Heart left ventricle (tissue), 16 donors: Measurements from ENCODE around the gene RRP8. TPM values are rescaled to one million over a fixed set of nuclear protein-coding genes. Genes with fewer than 3 reads are reported as not detected.

Source experiments
- ATAC-seq, 4 donors: fragments of 200-7000 bp; cut with Tn5 transposase; one replicate each; pipeline ENCODE4 v1.9.1; 2020 to 2022; ENCODE audit warnings: moderate library complexity in 4 of 4, mild to moderate bottlenecking in 3 of 4, moderate number of reproducible peaks in 1 of 4
- DNase-seq, 5 donors: peaks; one replicate each; pipeline ENCODE4 v3.0.0-alpha.2; 2020
- H3K27ac ChIP-seq, 12 donors: fragments of 200-600 bp; sonication (generic) in 4 of 12; one replicate each; pipeline versions ENCODE4 v1.5.0 to v1.8.0; 2016 to 2022; ENCODE audit warnings: mild to moderate bottlenecking in 2 of 12
- H3K27me3 ChIP-seq, 9 donors: fragments of 200-600 bp; sonication (generic) in 2 of 9; one replicate each; pipeline versions ENCODE4 v1.5.1 to v1.8.0; 2016 to 2022; ENCODE audit warnings: mild to moderate bottlenecking in 3 of 9
- H3K36me3 ChIP-seq, 9 donors: fragments of 200-600 bp; sonication (generic) in 2 of 9; one replicate each; pipeline versions ENCODE4 v1.5.0 to v1.8.0; 2018 to 2022; ENCODE audit warnings: mild to moderate bottlenecking in 2 of 9
- H3K4me1 ChIP-seq, 12 donors: fragments of 200-600 bp; sonication (generic) in 4 of 12; one replicate each; pipeline versions ENCODE4 v1.5.0 to v1.8.0; 2016 to 2022; ENCODE audit warnings: mild to moderate bottlenecking in 3 of 12
- H3K4me3 ChIP-seq, 12 donors: fragments of 200-600 bp; sonication (generic) in 4 of 12; one replicate each; pipeline versions ENCODE4 v1.5.0 to v1.8.0; 2017 to 2022; ENCODE audit warnings: mild to moderate bottlenecking in 9 of 12, moderate library complexity in 4 of 12
- H3K9me3 ChIP-seq, 12 donors: fragments of 200-600 bp; sonication (generic) in 4 of 12; one replicate each; pipeline versions ENCODE4 v1.5.0 to v1.8.0; 2016 to 2022; ENCODE audit warnings: mild to moderate bottlenecking in 1 of 12
- POLR2A ChIP-seq, 2 donors: fragments of 450-650 bp; IDR thresholded peaks; one replicate each; pipeline ENCODE4 v1.6.1; 2017; ENCODE audit warnings: antibody characterized with exemption in 2 of 2, mild to moderate bottlenecking in 2 of 2, moderate library complexity in 2 of 2
- WGBS, 4 donors: extraction: QIAGEN DNeasy Blood & Tissue Kit in 2 of 4; methylation state at CpG; one replicate each; pipeline versions ENCODE4 v1.1.5 to v1.1.7; 2013 to 2018; 5-methylcytosine and 5-hydroxymethylcytosine counted together
- intact Hi-C, 10 donors: fragments of 100-400 bp; cut with DNase I; formaldehyde crosslinking; loops; one replicate each; pipeline versions ENCODE4 v1.11.1 to v1.14.2; 2022
- polyA plus RNA-seq, 2 donors: library from polyadenylated mRNA; stranded (reverse); fragments of 200-250 nt; gene quantifications; one replicate each; pipeline ENCODE4 v1.2.3, GENCODE V29; 2013
- total RNA-seq, 9 donors: library from RNA; depleted of rRNA in 2 of 9; stranded (reverse); fragments of >200 nt in 2 of 9; fragmentation: NEBNext Ultra II Directional in 3 of 9; extraction: Animal tissue kit (Norgen Biotek cat#: 25700) in 3 of 9; gene quantifications; one replicate each; pipeline versions ENCODE4 v1.1.0 to v1.2.4, GENCODE V29; 2016 to 2023
- TF ChIP-seq, protein P1 (sequence below), 12 donors: fragments of 200-600 bp; sonication (generic) in 4 of 12; IDR thresholded peaks; one replicate each; pipeline versions ENCODE4 v1.5.0 to v1.8.0; 2018 to 2022; ENCODE audit warnings: antibody characterized with exemption in 12 of 12, mild to moderate bottlenecking in 5 of 12
- donor health status: ischemic (EF 13 %, LVEDD 7.1; RV severe dilation, severe dysfunction).
- donor health status: healthy with polysubstance abuse.
- donor health status: DM: no; HTN: yes; CAD: no.
- donor health status: DM: no; HTN: no; CAD: no.
- donor health status: ischemic (EF 25% LVEDD 6.9; RV normal size, moderate dysfunction).
- donor health status: ischemic (EF 25% LVEDD 5.7; RV mildly dilated, moderate dysfunction).
- donor health status: healthy.
- donor health status: DM: yes; HTN: yes; CAD: no.
- donor health status: ischemic (EF 35%, LVEDD 5.7; RV mildly dilated, moderate dysfunction).
- donor health status: nonischemic (EF 11% LVEDD 7.7; RV severe dilation, severe dysfunction).
- donor health status: DM: yes; HTN: yes; CAD: no.
- donor health status: PGD.
- donor health status: ischemic (EF 29% LVEDD 5.4; RV normal size, mild dysfunction).
- donor health status: nonischemic (EF 23%, LVEDD 6.1; RV moderate dilation, normal function).

RRP8 gene
- total and polyA plus RNA-seq, 11 donors, result 11.2 to 23.5 (median 17.4) TPM

DNA sequence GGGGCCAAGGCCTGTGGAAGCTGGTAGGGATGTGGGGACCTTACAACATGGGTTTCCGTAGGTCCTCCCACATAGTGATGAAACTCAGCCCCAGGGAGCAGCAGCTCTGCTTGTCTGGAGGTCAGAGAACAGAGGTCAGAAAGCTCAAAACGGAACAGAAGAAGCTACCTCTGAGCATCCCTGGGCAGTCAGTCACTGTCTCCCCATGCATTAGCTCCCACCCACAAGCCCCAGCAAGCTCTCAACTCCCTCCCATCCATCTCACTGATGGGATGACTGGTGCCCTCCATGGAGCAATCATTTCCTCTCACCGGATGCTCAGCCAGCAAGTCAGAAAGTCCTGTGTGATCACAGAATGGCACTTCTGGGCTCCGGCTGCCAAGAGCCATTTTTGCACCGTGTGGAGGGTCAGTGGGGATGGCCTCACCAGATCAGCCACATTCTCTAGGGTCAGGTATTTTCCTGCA lies 13.9 kb upstream of the RRP8 start:
- H3K27ac ChIP-seq, result peak overlapping the region in 2 of 12 donors; percentile 83 to 94
- intact Hi-C loops, result loop anchor here in 1 of 10 donors (5.0 kb wide), 1 partner anchor 65 kb away; the partner anchor contains the start of gene MRPL17
- WGBS, 4 donors, result 86 to 100% (median 89%) methylated on average over 2 to 5 of the region's 5 CpGs
- no peak for ATAC-seq
- H3K9me3 ChIP-seq, result no peaks in the 10 kb centered on the region
- H3K4me3 ChIP-seq, result peak overlapping the region in 5 of 12 donors; percentile 67 to 80 (median 75)
- H3K4me1 ChIP-seq, result peaks cover 0 to 63% (median 28%) of the 10 kb centered on the region in 12 donors
- H3K27me3 ChIP-seq, result no peaks in the 10 kb centered on the region
- peaks cover 0 to 42% (median 29%) of the 10 kb centered on the region in 9 donors for H3K36me3 ChIP-seq
- DNase-seq, result no peak
- TF ChIP-seq, protein P1, sequence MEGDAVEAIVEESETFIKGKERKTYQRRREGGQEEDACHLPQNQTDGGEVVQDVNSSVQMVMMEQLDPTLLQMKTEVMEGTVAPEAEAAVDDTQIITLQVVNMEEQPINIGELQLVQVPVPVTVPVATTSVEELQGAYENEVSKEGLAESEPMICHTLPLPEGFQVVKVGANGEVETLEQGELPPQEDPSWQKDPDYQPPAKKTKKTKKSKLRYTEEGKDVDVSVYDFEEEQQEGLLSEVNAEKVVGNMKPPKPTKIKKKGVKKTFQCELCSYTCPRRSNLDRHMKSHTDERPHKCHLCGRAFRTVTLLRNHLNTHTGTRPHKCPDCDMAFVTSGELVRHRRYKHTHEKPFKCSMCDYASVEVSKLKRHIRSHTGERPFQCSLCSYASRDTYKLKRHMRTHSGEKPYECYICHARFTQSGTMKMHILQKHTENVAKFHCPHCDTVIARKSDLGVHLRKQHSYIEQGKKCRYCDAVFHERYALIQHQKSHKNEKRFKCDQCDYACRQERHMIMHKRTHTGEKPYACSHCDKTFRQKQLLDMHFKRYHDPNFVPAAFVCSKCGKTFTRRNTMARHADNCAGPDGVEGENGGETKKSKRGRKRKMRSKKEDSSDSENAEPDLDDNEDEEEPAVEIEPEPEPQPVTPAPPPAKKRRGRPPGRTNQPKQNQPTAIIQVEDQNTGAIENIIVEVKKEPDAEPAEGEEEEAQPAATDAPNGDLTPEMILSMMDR (IDR thresholded peaks at IDR 0.05), result no peak
- no peak for TF ChIP-seq POLR2A (IDR thresholded peaks at IDR 0.05)

DNA sequence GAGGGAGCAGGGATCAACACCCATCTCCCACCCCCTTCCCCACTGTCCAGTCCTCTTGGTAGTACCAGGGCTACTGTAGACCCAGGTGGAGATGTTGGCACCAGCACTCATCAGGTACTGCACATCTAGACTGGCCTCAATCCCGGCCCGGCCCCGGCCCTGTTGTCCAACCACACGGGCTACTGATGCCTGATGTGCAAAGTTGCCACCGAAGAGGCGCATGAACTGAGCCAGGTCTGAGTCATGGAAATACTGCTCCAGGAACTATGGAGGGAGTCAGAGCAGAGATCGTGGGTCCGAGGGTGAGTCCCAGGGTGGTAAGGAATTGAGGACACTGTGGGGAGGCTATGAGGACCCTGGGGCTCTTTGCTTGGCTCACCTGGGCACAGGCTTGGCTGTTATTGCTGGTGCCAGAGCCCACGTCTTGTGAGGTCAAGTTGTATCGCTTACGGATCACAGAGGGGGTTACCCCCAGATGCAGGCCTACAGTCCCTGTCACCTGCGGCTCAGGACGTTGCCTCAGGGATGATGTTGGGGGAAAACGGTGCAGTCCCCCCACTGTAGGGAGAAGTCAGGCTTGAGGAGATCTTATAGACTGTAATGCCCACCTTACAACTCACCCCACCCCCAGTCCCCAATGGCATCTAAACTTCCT lies 13.3 kb upstream of the RRP8 start:
- H3K27me3 ChIP-seq, result no peaks in the 10 kb centered on the region
- no peak overlapping the region for H3K4me3 ChIP-seq
- H3K9me3 ChIP-seq, result no peaks in the 10 kb centered on the region
- intact Hi-C loops, result loop anchor here in 1 of 10 donors (5.0 kb wide), 1 partner anchor 66 kb away; the partner anchor contains the start of gene MRPL17
- 88 to 96% (median 92%) methylated on average over 14 of the region's 14 CpGs for WGBS, 4 donors
- DNase-seq (no peak), ATAC-seq (no peak)
- peak overlapping the region in 1 of 12 donors; percentile 83 for H3K27ac ChIP-seq
- H3K4me1 ChIP-seq, result peaks cover 0 to 64% (median 28%) of the 10 kb centered on the region in 12 donors
- peaks cover 0 to 42% (median 29%) of the 10 kb centered on the region in 9 donors for H3K36me3 ChIP-seq
- no peak for TF ChIP-seq POLR2A (IDR thresholded peaks at IDR 0.05)
- TF ChIP-seq, protein P1 (IDR thresholded peaks at IDR 0.05), result no peak

DNA sequence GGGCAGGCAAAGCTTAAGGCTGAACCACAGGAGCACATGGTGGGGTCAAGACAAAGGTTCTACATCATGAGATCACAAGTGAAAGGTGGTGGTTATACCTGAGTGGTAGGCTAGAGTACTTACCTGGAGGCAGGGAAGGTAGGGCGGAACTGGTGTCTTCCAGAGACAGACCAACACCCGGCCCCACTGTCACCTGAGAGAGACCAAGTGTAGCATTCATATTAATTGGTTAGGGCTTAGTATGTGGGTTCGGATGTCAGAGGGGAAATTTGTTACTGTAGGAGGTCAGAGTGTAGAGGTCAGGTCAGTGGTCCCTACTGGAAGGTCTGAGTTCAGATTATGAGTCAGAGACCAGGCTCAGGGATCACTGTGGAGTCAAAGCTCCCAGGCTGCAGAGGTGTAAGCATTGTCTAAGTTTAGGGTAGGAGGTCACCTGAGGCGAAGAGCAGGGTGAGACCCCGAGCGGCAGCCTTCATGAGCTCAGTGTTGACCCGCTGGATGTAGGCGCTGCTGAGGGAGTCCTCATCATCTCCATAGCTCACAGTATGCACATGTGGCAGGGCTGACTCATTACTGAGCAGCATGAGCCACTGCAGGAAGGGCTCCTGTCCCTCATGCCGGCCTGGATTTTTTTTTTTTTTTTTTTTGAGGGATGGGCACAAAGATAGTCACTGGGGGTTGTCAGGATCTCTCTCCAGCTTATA lies 12.6 kb upstream of the RRP8 start:
- intact Hi-C loops, result loop anchor here in 1 of 10 donors (5.0 kb wide), 1 partner anchor 66 kb away; the partner anchor contains the start of gene MRPL17
- peak overlapping the region in 1 of 12 donors; percentile 98 for H3K27ac ChIP-seq
- TF ChIP-seq POLR2A (IDR thresholded peaks at IDR 0.05), result no peak
- TF ChIP-seq, protein P1 (IDR thresholded peaks at IDR 0.05), result no peak

DNA sequence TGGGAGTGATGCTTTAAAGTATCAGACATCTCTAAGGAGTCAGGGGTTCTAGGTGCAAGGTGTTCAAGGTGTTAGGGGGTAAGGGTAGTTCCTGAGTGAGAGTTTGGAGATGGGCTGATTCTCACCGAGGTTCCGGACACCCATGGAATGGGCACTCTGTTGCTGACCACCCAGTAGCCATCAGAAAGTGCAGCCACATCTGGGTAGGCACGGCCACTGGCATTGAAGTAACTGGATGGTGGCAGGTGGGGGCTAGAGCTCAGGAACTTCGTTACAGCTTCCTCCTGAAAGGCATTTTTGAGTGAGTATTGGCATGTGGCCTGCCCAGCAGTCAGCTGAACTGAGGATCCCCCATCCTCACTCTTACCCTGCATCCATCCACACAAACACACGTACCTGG lies 11.6 kb upstream of the RRP8 start:
- WGBS, 4 donors, result 94 to 100% (median 97%) methylated on average over 5 of the region's 5 CpGs
- peaks cover 0 to 57% (median 43%) of the 10 kb centered on the region in 9 donors for H3K36me3 ChIP-seq
- intact Hi-C loops, result loop anchor here in 1 of 10 donors (5.0 kb wide), 1 partner anchor 67 kb away; the partner anchor contains the start of gene MRPL17
- no peaks in the 10 kb centered on the region for H3K9me3 ChIP-seq
- no peak for DNase-seq
- no peaks in the 10 kb centered on the region for H3K27me3 ChIP-seq
- H3K4me1 ChIP-seq, result peaks cover 0 to 66% (median 40%) of the 10 kb centered on the region in 12 donors
- H3K27ac ChIP-seq, result peak overlapping the region in 1 of 12 donors; percentile 98
- no peak for TF ChIP-seq POLR2A (IDR thresholded peaks at IDR 0.05)
- TF ChIP-seq, protein P1 (IDR thresholded peaks at IDR 0.05), result no peak
- no peak overlapping the region for H3K4me3 ChIP-seq
- ATAC-seq, result no peak

More for the DNA sequence above, 12.6 kb upstream of the RRP8 start:
- 94 to 97% (median 95%) methylated on average over 9 of the region's 9 CpGs for WGBS, 4 donors
- ATAC-seq (no peak), DNase-seq (no peak)
- no peak overlapping the region for H3K4me3 ChIP-seq
- peaks cover 0 to 66% (median 33%) of the 10 kb centered on the region in 12 donors for H3K4me1 ChIP-seq
- H3K9me3 ChIP-seq, result no peaks in the 10 kb centered on the region
- H3K36me3 ChIP-seq, result peaks cover 0 to 47% (median 33%) of the 10 kb centered on the region in 9 donors
- no peaks in the 10 kb centered on the region for H3K27me3 ChIP-seq
